CD1c-positive myeloid dendritic cell (primary cell): Measurements from ENCODE around the gene DNASE2.

Source experiments
- DNase-seq: peaks from one replicate; pipeline ENCODE4 v3.0.0-alpha.2; 2016; ENCODE audit errors: extremely low spot score

Gene DNASE2

GRCh38 chr19:12886969-12887747, 5.9 kb upstream of the DNASE2 start, which contains the start of gene KLF1:
Gene KLF1, minus strand, starts transcription at chr19:12887201. Its CDS starts 61 bp downstream, at chr19:12887140.
- DNase-seq: no peak

- no peak for DNase-seq
These were observed 5.4 kb upstream of the DNASE2 start for GRCh38 chr19:12886651-12886968.

DNA sequence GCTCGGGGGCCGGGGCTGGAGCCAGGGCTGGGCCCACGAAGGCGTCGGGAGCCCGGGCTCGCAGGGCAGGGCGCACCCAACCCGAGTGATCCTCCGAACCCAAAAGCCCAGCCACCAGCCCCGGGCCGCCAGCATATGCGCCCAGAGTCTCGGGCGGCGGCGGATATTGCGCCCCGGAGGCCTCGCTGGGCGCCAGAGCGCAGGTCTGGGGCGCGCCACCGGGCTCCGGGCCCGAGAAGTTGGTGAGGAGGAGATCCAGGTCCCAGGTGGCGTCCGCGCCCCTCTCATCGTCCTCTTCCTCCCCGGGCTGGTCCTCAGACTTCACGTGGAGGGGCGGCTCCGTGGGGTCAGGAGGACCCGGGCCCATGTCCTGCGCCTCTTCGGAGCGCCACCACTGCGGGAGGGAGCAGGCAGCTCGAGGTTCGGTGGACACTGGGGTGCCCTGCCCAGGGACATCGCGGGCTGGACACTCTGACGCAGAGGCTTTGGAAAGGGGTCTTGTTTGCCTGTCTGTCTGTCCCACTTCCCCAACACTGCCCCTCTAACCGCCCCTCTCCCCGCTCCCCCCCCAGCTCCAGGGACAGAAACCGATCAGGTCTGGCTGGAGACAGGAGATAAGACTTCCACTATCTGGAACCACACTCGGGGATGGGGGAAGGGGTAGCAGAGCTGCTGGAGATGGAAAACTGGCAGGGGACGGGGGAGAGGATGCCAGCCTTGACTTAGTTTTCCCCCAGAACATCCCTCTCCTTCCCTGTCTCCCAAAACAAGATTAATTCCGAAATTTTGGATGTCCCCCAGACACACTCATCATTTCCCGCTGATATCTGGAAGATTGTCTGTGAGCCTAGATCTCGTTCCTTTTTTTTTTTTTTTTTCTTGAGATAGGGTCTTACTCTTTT, 4.8 kb upstream of the DNASE2 start:
- DNase-seq: no peak

- peak; percentile 83 for DNase-seq
These were observed 3.9 kb upstream of the DNASE2 start for GRCh38 chr19:12884926-12885748.

DNA sequence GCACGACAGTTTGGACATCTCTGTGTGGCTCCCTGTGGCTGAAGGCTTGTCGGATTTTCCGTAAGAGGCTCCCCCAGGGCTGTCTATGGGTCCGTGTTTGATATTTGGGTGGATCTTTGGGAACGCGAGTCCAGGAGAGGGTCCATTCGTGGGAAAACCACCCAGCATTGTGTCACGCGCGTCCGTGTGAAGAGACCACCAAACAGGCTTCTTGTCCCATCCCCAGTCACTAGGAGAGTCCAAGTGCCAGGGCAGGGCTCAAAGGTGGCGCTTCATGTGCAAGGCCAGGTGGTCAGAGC, 3.3 kb upstream of the DNASE2 start:
- DNase-seq: no peak

- no peak for DNase-seq
These were observed 3.0 kb upstream of the DNASE2 start for GRCh38 chr19:12884202-12884601.

GRCh38 chr19:12882589-12882988, 1.3 kb upstream of the DNASE2 start:
- no peak for DNase-seq

- no peak for DNase-seq
These were observed 588 bp downstream of the DNASE2 start for GRCh38 chr19:12880551-12881171.

GRCh38 chr19:12875086-12875485, 6.2 kb downstream of the DNASE2 start:
- no peak for DNase-seq

GRCh38 chr19:12873891-12874745, 7.1 kb downstream of the DNASE2 start:
- DNase-seq: no peak

DNA sequence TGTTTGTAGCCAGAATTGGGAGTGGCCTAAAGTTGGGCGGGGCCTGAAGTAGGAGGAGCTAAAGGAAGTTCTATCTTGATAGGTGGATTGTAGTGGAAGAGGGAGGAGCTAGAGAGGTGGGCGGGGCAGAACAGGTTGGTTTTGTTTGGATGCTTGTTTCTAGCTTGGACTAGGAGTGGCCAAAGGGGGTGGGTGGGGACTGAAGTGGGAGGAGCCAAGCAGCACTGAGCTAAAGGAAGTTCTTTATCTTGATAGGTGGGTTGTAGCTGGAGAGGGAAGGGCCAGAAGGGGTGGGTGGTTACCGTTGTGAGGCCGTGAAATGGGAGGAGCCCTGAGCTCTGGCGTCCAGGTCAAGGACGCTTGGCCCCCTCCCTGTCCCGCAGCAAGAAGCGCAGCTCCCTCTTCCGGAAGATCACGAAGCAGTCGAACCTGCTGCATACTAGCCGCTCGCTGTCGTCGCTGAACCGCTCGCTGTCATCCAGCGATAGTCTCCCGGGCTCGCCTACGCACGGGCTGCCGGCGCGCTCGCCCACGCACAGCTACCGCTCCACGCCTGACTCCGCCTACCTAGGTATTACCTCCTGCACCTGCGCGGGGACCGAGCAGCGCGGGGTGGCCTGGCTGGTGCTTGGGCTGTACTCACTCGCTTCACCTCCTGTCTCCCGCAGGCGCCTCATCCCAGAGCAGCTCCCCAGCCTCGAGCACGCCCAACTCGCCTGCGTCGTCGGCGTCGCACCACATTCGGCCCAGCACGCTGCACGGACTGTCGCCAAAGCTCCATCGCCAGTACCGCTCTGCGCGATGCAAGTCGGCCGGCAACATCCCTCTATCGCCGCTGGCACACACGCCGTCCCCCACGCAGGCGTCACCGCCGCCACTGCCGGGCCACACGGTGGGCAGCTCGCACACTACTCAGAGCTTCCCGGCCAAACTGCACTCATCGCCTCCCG, 8.0 kb downstream of the DNASE2 start:
- peak; percentile 59 for DNase-seq

GRCh38 chr19:12872255-12872654, 9.0 kb downstream of the DNASE2 start:
- peak; percentile 15 for DNase-seq

GRCh38 chr19:12871681-12872080, 9.6 kb downstream of the DNASE2 start:
- DNase-seq: no peak

DNA sequence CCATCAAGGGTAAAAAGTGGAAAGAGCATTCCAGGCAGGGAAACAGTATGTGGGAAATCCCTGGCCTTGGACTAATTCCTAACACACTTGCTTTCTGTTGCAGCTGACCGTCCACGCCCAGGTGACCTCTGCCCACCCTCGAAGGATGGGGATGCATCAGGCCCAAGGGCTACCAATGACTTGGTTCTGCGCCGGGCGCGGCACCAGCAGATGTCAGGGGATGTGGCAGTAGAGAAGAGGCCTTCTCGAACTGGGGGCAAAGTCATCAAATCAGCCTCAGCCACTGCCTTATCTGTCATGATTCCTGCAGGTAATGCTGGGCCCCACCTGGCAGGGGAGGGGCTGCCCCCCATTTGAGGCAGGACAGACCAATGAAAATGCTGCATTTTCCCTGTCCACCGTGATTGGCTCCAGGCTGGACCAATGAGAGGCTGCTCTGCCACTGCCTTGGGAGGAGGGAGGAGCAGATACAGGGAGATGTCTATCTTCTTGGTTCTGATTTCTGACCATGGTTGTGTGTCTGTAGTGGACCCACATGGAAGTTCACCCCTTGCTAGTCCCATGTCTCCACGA, 12.6 kb downstream of the DNASE2 start:
- no peak for DNase-seq

DNA sequence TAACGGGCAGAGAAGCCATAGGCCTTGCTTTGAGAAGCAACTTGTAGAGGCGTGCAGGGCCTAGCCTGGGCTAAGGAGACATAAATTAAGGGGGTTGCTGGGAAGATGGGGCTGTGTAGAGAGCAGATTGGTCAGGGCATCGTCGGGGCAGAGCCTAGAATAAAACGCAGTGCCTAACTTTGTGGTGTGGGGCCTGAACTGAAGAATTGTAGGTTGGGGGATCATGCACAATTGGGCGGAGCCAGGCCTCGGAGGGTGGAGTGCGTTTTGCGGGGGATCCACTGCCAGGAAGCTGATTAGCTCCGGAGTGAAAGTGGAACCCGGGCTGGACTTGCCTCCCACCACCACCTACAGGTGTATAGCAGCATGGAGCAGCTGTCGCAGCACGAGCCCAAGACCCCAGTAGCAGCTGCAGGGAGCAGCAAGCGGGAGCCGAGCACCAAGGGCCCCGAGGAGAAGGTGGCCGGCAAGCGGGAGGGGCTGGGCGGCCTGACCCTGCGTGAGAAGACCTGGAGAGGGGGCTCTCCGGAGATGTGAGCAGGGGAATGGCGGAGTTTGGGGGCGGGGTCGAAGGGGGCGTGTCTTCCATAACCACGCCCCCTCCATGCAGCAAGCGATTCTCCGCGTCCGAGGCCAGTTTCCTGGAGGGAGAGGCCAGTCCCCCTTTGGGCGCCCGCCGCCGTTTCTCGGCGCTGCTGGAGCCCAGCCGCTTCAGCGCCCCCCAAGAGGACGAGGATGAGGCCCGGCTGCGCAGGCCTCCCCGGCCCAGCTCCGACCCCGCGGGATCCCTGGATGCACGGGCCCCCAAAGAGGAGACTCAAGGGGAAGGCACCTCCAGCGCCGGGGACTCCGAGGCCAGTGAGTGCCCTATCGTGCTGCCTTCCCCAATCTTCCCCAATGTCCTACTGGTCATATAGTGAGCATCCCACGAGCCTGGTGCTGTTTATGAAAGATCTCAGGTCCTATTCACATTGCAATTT, 13.8 kb downstream of the DNASE2 start:
- DNase-seq: peak; percentile 69

DNA sequence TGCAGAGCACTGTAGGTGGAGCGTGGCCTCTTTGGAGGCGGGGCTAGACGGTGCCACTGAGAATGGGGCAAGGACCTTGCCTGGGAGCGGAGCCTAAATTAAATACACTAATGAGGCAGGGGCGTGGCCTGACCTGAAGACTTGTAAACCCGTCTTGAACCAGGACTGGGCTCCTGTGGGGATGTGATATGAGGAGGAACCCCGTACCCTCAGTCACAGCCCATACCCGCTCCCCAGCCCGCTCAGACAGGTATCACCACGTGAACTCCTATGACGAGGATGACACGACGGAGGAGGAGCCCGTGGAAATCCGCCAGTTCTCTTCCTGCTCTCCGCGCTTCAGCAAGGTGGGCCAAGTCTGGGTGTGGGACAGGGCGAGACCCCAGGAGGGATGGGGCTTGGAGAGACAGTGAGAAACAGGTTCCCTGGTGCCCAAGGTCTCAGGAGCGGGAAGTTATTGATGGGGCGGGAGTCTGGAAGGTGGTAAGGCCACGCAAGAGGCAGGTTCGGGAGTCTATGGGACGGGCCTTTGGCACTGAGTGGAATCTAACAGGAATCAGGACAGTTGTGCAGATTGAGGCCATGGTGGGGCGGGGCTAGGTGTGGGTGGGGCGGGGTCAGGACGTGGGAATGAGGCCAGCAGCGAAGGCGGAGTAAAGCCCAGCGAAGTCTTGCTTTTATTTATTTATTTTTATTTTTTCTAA, 14.7 kb downstream of the DNASE2 start:
- DNase-seq: no peak

- no peak for DNase-seq
These were observed 15.4 kb downstream of the DNASE2 start for GRCh38 chr19:12865746-12866415.
